WTC11 (cell line): ENCODE data around the gene MPZL3. TPM values are rescaled to one million over a fixed set of nuclear protein-coding genes. Genes with fewer than 3 reads are reported as not detected.
A peak's percentile ranks its signal among the peaks of the same experiment; 100 is the strongest.

Experiments
- ATAC-seq: fragments of 200-7000 bp; cut with Tn5 transposase; 2 replicates; pipeline ENCODE4 v1.10.0; 2021; ENCODE audit warnings: mild to moderate bottlenecking, moderate library complexity
- CTCF ChIA-PET: fragments of 300-600 bp; sonication (Branson Sonifier 250); formaldehyde crosslinking; loops from one replicate; lab custom pipeline; 2021; ENCODE audit warnings: antibody characterized with exemption; lab: Charles Lee
- POLR2A ChIA-PET: fragments of 350-600 bp; sonication (Branson Sonifier 250); formaldehyde crosslinking; loops from one replicate; lab custom pipeline; 2021; ENCODE audit warnings: antibody characterized with exemption; lab: Charles Lee
- DNase-seq: peaks from one replicate; pipeline ENCODE4 v3.0.0; 2021; ENCODE audit warnings: low spot score
- H3K27ac Mint-ChIP-seq: 2 replicates; pipeline ENCODE4 v1.8.0; 2021; ENCODE audit warnings: mixed read lengths
- H3K27me3 Mint-ChIP-seq: 2 replicates; pipeline ENCODE4 v1.8.0; 2021; ENCODE audit warnings: low read depth, mild to moderate bottlenecking, moderate library complexity, mixed read lengths
- H3K36me3 Mint-ChIP-seq: 2 replicates; pipeline ENCODE4 v1.8.0; 2021; ENCODE audit warnings: mixed read lengths
- H3K4me1 Mint-ChIP-seq: 2 replicates; pipeline ENCODE4 v1.8.0; 2022; ENCODE audit warnings: mixed read lengths
- H3K4me3 Mint-ChIP-seq: 2 replicates; pipeline ENCODE4 v1.8.0; 2021; ENCODE audit warnings: mild to moderate bottlenecking, moderate library complexity, mixed read lengths
- H3K9me3 Mint-ChIP-seq: 2 replicates; pipeline ENCODE4 v1.8.0; 2021; ENCODE audit warnings: mixed read lengths
- ARID4B ChIP-seq: sonication (generic); formaldehyde crosslinking; IDR thresholded peaks from 2 replicates; pipeline ENCODE4 v1.8.0; 2023; ENCODE audit warnings: missing genetic modification reagents, mild to moderate bottlenecking, borderline replicate concordance
- CBFB ChIP-seq: sonication (generic); formaldehyde crosslinking; IDR thresholded peaks from 2 replicates; pipeline ENCODE4 v1.8.1; 2022; ENCODE audit warnings: mild to moderate bottlenecking, low read depth, missing genetic modification reagents
- CREB1 ChIP-seq: sonication (generic); formaldehyde crosslinking; IDR thresholded peaks from 2 replicates; pipeline ENCODE4 v1.8.0; 2023; ENCODE audit warnings: mild to moderate bottlenecking, missing genetic modification reagents
- CTCF ChIP-seq: fragments of 200-600 bp; IDR thresholded peaks from 2 replicates; pipeline ENCODE4 v1.8.0; 2022; ENCODE audit warnings: antibody characterized with exemption
- E2F1 ChIP-seq: sonication (generic); formaldehyde crosslinking; IDR thresholded peaks from 2 replicates; pipeline ENCODE4 v1.8.0; 2022; ENCODE audit warnings: mild to moderate bottlenecking, missing genetic modification reagents
- FOXJ3 ChIP-seq: sonication (generic); formaldehyde crosslinking; IDR thresholded peaks from 2 replicates; pipeline ENCODE4 v1.9.0; 2021; ENCODE audit warnings: missing genetic modification reagents, mild to moderate bottlenecking, borderline replicate concordance
- GRHL2 ChIP-seq: fragments of 250-450 bp; sonication (Bioruptor Pico); IDR thresholded peaks from 2 replicates; pipeline ENCODE4 v1.8.0; 2022; ENCODE audit warnings: mild to moderate bottlenecking, moderate library complexity; ENCODE audit not compliant: insufficient replicate concordance, severe bottlenecking
- HMGXB4 ChIP-seq: sonication (generic); formaldehyde crosslinking; IDR thresholded peaks from 2 replicates; pipeline ENCODE4 v1.8.1; 2023; ENCODE audit warnings: mild to moderate bottlenecking, moderate library complexity, missing genetic modification reagents
- JUN ChIP-seq: sonication (generic); formaldehyde crosslinking; IDR thresholded peaks from 2 replicates; pipeline ENCODE4 v1.8.0; 2023; ENCODE audit warnings: mild to moderate bottlenecking, missing genetic modification reagents
- MAX ChIP-seq: sonication (generic); formaldehyde crosslinking; IDR thresholded peaks from 2 replicates; pipeline ENCODE4 v1.8.0; 2022; ENCODE audit warnings: mild to moderate bottlenecking, missing genetic modification reagents
- MXD4 ChIP-seq: fragments of 250-450 bp; sonication (Bioruptor Pico); IDR thresholded peaks from 2 replicates; pipeline ENCODE4 v1.8.0; 2021; ENCODE audit warnings: mild to moderate bottlenecking, moderate library complexity, borderline replicate concordance
- PRRX2 ChIP-seq: fragments of 250-450 bp; sonication (Bioruptor Pico); IDR thresholded peaks from 2 replicates; pipeline ENCODE4 v1.8.0; 2021; ENCODE audit warnings: mild to moderate bottlenecking
- RELA ChIP-seq: sonication (generic); formaldehyde crosslinking; IDR thresholded peaks from 2 replicates; pipeline ENCODE4 v1.8.1; 2022; ENCODE audit warnings: missing genetic modification reagents, mild to moderate bottlenecking, borderline replicate concordance
- SP1 ChIP-seq: sonication (generic); formaldehyde crosslinking; conservative IDR thresholded peaks from 2 replicates; pipeline ENCODE4 v1.8.1; 2022; ENCODE audit warnings: missing genetic modification reagents
- TEAD1 ChIP-seq: sonication (generic); formaldehyde crosslinking; IDR thresholded peaks from 2 replicates; pipeline ENCODE4 v1.8.0; 2022; ENCODE audit warnings: mild to moderate bottlenecking, missing genetic modification reagents
- ZNF281 ChIP-seq: sonication (generic); formaldehyde crosslinking; IDR thresholded peaks from 2 replicates; pipeline ENCODE4 v1.8.0; 2023; ENCODE audit warnings: mild to moderate bottlenecking, missing genetic modification reagents
- ZNF671 ChIP-seq: fragments of 250-450 bp; sonication (Bioruptor Pico); IDR thresholded peaks from 2 replicates; pipeline ENCODE4 v1.8.0; 2021; ENCODE audit warnings: mild to moderate bottlenecking
- ZSCAN18 ChIP-seq: fragments of 250-450 bp; sonication (Bioruptor Pico); IDR thresholded peaks from 2 replicates; pipeline ENCODE4 v2.1.2; 2022; ENCODE audit warnings: mild to moderate bottlenecking, moderate library complexity
- total RNA-seq: library from RNA; stranded (reverse); gene quantifications from 3 replicates; pipeline ENCODE4 v1.2.3, GENCODE V29; 2021

MPZL3 gene
- total RNA-seq, 1 experiment from 2014 or later: 2.1 TPM

- Mint-ChIP-seq H3K27me3 (peaks cover 11% of the 10 kb centered on the region), H3K27ac (peak overlapping the region; percentile 51), H3K9me3 (no peaks in the 10 kb centered on the region), H3K4me3 (no peak overlapping the region), H3K36me3 (no peaks in the 10 kb centered on the region), H3K4me1 (peaks cover 48% of the 10 kb centered on the region)
- TF ChIP-seq HMGXB4 (CRISPR knock-in tag) (no peak), SP1 (CRISPR knock-in tag) (no peak), FOXJ3 (CRISPR knock-in tag) (no peak), CBFB (CRISPR knock-in tag) (no peak), ZSCAN18 (CRISPR knock-in tag) (no peak), ZNF671 (no peak), PRRX2 (no peak), MAX (CRISPR knock-in tag) (no peak), CTCF (no peak), RELA (CRISPR knock-in tag) (no peak), CREB1 (CRISPR knock-in tag) (no peak), TEAD1 (no peak), ZNF281 (CRISPR knock-in tag) (no peak), MXD4 (CRISPR knock-in tag) (no peak), GRHL2 (CRISPR knock-in tag) (no peak), E2F1 (no peak), ARID4B (CRISPR knock-in tag) (no peak), JUN (CRISPR knock-in tag) (no peak)
- CTCF ChIA-PET: interaction anchor here (0.9 to 5.8 kb wide), 3 partner anchors 15 to 102 kb away, joined by 3 to 44 read pairs (median 5); no protein-coding TSS in a partner anchor
- POLR2A ChIA-PET: interaction anchor here (0.5 kb wide), 1 partner anchor 949 kb away, joined by 7 read pairs; no protein-coding TSS in a partner anchor
- ATAC-seq: no peak
- DNase-seq: no peak
These were observed 39.0 kb downstream of the MPZL3 start for GRCh38 chr11:118213201-118213600.
